ENCODE measurements around the gene CIB4. TPM values are rescaled to one million over a fixed set of nuclear protein-coding genes. Genes with fewer than 3 reads are reported as not detected.

CIB4 gene
- total and polyA plus RNA-seq, 2 of the 13 experiments (the other 11 are each of a cell fraction or from before 2014, with no cell fraction given): not detected

- no peak for TF ChIP-seq IKZF5 (CRISPR knock-in tag; IDR thresholded peaks at IDR 0.05)
- 0 out of 2 replicates have a peak, but pooled peaks have one; percentile 36 for TF ChIP-seq ZNF292 (CRISPR knock-in tag; IDR thresholded peaks at IDR 0.05; ENCODE audit: borderline replicate concordance, low read depth)
- TF ChIP-seq ZNF451 (CRISPR knock-in tag; IDR thresholded peaks at IDR 0.05): no peak
- 0 out of 2 replicates have a peak, but pooled peaks have one; percentile 11 for TF ChIP-seq SAP130 (CRISPR knock-in tag; IDR thresholded peaks at IDR 0.05; ENCODE audit: low read depth)
- TF ChIP-seq, protein P1, sequence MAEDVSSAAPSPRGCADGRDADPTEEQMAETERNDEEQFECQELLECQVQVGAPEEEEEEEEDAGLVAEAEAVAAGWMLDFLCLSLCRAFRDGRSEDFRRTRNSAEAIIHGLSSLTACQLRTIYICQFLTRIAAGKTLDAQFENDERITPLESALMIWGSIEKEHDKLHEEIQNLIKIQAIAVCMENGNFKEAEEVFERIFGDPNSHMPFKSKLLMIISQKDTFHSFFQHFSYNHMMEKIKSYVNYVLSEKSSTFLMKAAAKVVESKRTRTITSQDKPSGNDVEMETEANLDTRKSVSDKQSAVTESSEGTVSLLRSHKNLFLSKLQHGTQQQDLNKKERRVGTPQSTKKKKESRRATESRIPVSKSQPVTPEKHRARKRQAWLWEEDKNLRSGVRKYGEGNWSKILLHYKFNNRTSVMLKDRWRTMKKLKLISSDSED (CRISPR knock-in tag; IDR thresholded peaks at IDR 0.05): no peak
- TF ChIP-seq ZFP91 (CRISPR knock-in tag; IDR thresholded peaks at IDR 0.05; ENCODE audit: borderline replicate concordance): 0 out of 2 replicates have a peak, but pooled peaks have one; percentile 14
- peak; percentile 6; the same call in 1 of the 2 replicates for TF ChIP-seq HNF4A (CRISPR knock-in tag; IDR thresholded peaks at IDR 0.05)
- no peak for TF ChIP-seq SIX1 (CRISPR knock-in tag; IDR thresholded peaks at IDR 0.05; ENCODE audit: borderline replicate concordance)
Observed at GRCh38 chr2:26610504-26611335, 30.4 kb downstream of the CIB4 start (continued).

Data from HepG2 (cell line).